ENCODE measurements around the gene PRND. TPM values are rescaled to one million over a fixed set of nuclear protein-coding genes. Genes with fewer than 3 reads are reported as not detected.

Gene PRND
- total and polyA plus RNA-seq, 2 of the 13 experiments (the other 11 are each of a cell fraction or from before 2014, with no cell fraction given): not detected

GRCh38 chr20:4684837-4685413 is 36.8 kb upstream of the PRND start (continued):
- TF ChIP-seq RXRA (CRISPR knock-in tag; IDR thresholded peaks at IDR 0.05): 0 out of 2 replicates have a peak, but pooled peaks have one; percentile 15
- TF ChIP-seq ZNF343 (CRISPR knock-in tag; IDR thresholded peaks at IDR 0.05): no peak; the same call in 1 of the 2 replicates
- no peak for TF ChIP-seq HNRNPUL1 (IDR thresholded peaks at IDR 0.05; ENCODE audit: low read depth, low read length)
- TF ChIP-seq ZFP91 (CRISPR knock-in tag; IDR thresholded peaks at IDR 0.05; ENCODE audit: borderline replicate concordance): peak; percentile 52; the same call in 1 of the 2 replicates
- TF ChIP-seq NONO (IDR thresholded peaks at IDR 0.05): no peak
- no peak for TF ChIP-seq NONO (CRISPR knock-in tag; conservative IDR thresholded peaks at IDR 0.05)
- TF ChIP-seq IRF1 (CRISPR knock-in tag; IDR thresholded peaks at IDR 0.05; ENCODE audit: low read depth): no peak
- TF ChIP-seq ZNF619 (CRISPR knock-in tag; IDR thresholded peaks at IDR 0.05): 0 out of 2 replicates have a peak, but pooled peaks have one; percentile 46
- TF ChIP-seq HINFP (CRISPR knock-in tag; IDR thresholded peaks at IDR 0.05; ENCODE audit: low read depth): no peak
- 0 out of 2 replicates have a peak, but pooled peaks have one; percentile 11 for TF ChIP-seq HIC2 (CRISPR knock-in tag; IDR thresholded peaks at IDR 0.05; ENCODE audit: low read depth)
- no peak for TF ChIP-seq ZXDC (CRISPR knock-in tag; IDR thresholded peaks at IDR 0.05)
- TF ChIP-seq YY1 (IDR thresholded peaks at IDR 0.05; ENCODE audit: insufficient read depth, insufficient replicate concordance, low read depth, low read length): no peak
- TF ChIP-seq REXO4 (CRISPR knock-in tag; IDR thresholded peaks at IDR 0.05; ENCODE audit: borderline replicate concordance): no peak
- no peak for TF ChIP-seq ZFP37 (CRISPR knock-in tag; IDR thresholded peaks at IDR 0.05; ENCODE audit: borderline replicate concordance)
- no peak for TF ChIP-seq PREB (CRISPR knock-in tag; IDR thresholded peaks at IDR 0.05)
- TF ChIP-seq ZSCAN22 (CRISPR knock-in tag; IDR thresholded peaks at IDR 0.05): no peak
- TF ChIP-seq XBP1 (CRISPR knock-in tag; IDR thresholded peaks at IDR 0.05): no peak
- TF ChIP-seq PCBP1 (IDR thresholded peaks at IDR 0.05; ENCODE audit: borderline replicate concordance, low read depth, low read length): no peak
- TF ChIP-seq POLR2AphosphoS5 (IDR thresholded peaks at IDR 0.05; ENCODE audit: low read depth, low read length): no peak
- TF ChIP-seq GATAD1 (CRISPR knock-in tag; IDR thresholded peaks at IDR 0.05): no peak; the same call in 1 of the 2 replicates

All from HepG2 (cell line).